HEK293 (cell line): ENCODE data around the gene FIBCD1.

Experiments
- ZNF600 ChIP-seq: fragments of 450-650 bp; formaldehyde crosslinking; IDR thresholded peaks from 2 replicates; pipeline ENCODE4 v1.5.1; 2016; ENCODE audit warnings: missing biosample characterization, missing genetic modification characterization
- ZNF776 ChIP-seq: fragments of 450-650 bp; formaldehyde crosslinking; IDR thresholded peaks from 2 replicates; pipeline ENCODE4 v1.5.0; 2017; ENCODE audit warnings: missing biosample characterization, missing genetic modification characterization, borderline replicate concordance
- TF ChIP-seq, protein P1 (sequence below): fragments of 450-650 bp; formaldehyde crosslinking; IDR thresholded peaks from 2 replicates; pipeline ENCODE4 v1.5.1; 2016; ENCODE audit warnings: missing biosample characterization, missing genetic modification characterization

DNA sequence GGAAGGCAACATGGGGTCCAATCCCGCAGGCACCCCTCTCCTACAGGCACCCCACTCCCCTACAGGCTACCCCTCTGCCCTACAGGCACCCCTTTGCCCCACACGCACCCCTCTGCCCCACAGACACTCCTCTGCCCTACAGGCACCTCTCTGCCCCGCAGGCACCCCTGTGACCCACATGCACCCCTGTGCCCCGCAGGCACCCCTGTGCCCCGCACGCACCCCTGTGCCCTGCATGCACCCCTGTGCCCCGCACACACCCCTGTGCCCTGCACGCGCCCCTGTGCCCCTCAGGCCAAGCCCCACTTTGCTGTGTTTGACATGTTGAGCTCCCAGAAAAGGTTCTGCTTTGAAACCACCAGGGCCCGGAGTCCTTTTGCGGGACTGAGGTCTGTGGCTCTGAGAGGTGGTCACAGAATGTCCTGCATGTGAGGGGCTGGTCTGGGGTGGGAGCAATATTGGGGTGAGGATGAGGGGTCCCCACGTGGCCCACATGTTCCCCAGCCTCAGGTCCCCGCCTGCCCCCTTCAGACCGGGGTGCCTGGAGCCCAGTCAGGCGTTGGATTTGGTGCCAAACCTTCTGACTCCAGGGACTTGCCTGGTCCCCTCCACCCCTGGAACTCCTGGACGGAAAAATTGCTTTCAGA lies 41.8 kb downstream of the FIBCD1 start:
- no peak for TF ChIP-seq ZNF776 (tag by site-specific recombination)
- TF ChIP-seq ZNF600 (tag by site-specific recombination), result no peak
- TF ChIP-seq, protein P1, sequence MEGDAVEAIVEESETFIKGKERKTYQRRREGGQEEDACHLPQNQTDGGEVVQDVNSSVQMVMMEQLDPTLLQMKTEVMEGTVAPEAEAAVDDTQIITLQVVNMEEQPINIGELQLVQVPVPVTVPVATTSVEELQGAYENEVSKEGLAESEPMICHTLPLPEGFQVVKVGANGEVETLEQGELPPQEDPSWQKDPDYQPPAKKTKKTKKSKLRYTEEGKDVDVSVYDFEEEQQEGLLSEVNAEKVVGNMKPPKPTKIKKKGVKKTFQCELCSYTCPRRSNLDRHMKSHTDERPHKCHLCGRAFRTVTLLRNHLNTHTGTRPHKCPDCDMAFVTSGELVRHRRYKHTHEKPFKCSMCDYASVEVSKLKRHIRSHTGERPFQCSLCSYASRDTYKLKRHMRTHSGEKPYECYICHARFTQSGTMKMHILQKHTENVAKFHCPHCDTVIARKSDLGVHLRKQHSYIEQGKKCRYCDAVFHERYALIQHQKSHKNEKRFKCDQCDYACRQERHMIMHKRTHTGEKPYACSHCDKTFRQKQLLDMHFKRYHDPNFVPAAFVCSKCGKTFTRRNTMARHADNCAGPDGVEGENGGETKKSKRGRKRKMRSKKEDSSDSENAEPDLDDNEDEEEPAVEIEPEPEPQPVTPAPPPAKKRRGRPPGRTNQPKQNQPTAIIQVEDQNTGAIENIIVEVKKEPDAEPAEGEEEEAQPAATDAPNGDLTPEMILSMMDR (tag by site-specific recombination), result no peak
